ENCODE data around the gene CTLA4.

DNA sequence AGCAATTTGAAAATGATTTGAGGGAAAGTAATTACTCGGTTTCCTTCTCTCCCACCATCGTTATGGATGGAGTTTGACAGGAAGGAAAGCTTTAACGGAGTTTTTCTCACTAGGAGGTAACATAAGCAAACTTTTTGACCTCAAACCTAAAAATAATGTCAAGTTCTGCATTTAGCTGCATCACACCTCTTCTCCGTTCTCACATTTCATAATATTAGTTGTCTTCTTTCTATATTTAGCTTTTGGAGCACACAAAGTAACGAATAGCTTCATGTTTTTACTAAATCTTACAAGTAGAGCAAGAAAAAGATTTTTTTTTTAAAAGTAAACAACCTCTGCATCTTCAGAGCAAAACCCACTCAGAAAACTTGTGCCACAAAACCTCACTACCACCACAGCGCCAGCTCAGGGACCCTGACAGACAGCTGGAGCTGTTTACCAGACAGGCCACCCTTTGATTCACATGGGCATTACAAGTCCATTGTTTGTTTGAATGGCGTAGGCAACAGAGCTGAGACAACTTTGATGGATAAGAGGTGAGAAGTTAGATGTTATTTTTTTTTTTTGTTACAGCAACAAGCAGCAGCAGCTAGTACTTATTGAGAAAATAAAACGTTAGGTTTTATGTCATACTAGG, 47.1 kb downstream of the CTLA4 start:
- TF ChIP-seq, protein P1, sequence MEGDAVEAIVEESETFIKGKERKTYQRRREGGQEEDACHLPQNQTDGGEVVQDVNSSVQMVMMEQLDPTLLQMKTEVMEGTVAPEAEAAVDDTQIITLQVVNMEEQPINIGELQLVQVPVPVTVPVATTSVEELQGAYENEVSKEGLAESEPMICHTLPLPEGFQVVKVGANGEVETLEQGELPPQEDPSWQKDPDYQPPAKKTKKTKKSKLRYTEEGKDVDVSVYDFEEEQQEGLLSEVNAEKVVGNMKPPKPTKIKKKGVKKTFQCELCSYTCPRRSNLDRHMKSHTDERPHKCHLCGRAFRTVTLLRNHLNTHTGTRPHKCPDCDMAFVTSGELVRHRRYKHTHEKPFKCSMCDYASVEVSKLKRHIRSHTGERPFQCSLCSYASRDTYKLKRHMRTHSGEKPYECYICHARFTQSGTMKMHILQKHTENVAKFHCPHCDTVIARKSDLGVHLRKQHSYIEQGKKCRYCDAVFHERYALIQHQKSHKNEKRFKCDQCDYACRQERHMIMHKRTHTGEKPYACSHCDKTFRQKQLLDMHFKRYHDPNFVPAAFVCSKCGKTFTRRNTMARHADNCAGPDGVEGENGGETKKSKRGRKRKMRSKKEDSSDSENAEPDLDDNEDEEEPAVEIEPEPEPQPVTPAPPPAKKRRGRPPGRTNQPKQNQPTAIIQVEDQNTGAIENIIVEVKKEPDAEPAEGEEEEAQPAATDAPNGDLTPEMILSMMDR (IDR thresholded peaks at IDR 0.05; ENCODE audit: low read depth, low read length): no peak
- no peak for TF ChIP-seq POLR2A (IDR thresholded peaks at IDR 0.05; ENCODE audit: extremely low read depth, insufficient read length)
- no peak for TF ChIP-seq MAX (IDR thresholded peaks at IDR 0.05; ENCODE audit: low read depth, low read length)
- no peak for TF ChIP-seq MYC (IDR thresholded peaks at IDR 0.05; ENCODE audit: low read depth, low read length)
